Hematopoietic multipotent progenitor cell (in vitro differentiated cells): ENCODE results near the gene VAC14. TPM values are rescaled to one million over a fixed set of nuclear protein-coding genes. Genes with fewer than 3 reads are reported as not detected.

ENCODE experiments used
- DNase-seq, 3 donors: peaks; one replicate each; pipeline ENCODE4 v3.0.0-alpha.2; 2011 to 2015; ENCODE audit warnings: low read depth in 2 of 3, low spot score in 2 of 3
- total RNA-seq: library from RNA; depleted of rRNA; stranded (reverse); fragments of >200 nt; gene quantifications from one replicate; pipeline ENCODE4 v1.2.3, GENCODE V29; 2012

The VAC14 gene
- total RNA-seq, 1 donor, result 52.0 TPM

DNA sequence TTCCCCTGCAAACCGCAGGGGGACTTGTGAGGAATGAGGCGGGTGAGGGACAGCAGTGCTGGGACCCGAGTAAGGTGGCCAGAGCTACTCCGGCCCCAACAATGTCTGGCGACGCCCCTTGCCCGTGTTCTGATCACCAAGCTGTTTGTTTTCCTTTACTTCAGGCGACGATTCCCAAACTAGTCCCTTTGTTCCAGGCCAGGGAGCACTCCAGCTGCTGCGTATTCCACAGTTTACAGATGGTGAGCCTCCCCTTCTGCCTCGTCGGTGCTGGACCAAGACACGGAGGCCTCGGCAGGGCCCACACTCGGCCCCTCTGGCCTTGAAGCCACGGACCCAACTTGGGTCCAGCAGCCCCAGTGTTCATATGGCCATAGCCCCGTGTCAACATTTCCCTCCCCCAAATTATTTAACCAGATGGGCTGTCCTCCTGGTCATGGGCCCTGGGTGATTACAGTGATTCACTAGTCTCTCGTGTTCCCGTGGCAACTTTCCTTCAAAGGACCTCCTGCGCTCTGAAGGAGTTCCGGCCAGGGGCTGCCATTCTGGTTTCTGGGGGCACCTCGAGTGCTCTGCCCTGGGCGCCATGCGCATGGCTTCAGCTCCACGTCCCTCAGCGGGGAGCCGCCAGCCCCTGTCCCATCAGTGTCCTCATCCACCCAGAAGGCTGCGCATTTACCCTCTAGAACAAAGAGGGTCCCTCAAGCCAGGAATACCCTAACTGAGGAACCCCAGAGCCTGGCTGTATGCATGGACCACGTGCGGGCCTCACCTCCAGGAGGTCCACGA is 90.3 kb downstream of the VAC14 start:
- DNase-seq, result no peak

- no peak for DNase-seq
Measured at GRCh38 chr16:70709942-70710341, 91.0 kb downstream of the VAC14 start.

- no peak for DNase-seq
Measured at GRCh38 chr16:70709457-70709856, 91.5 kb downstream of the VAC14 start.

DNA sequence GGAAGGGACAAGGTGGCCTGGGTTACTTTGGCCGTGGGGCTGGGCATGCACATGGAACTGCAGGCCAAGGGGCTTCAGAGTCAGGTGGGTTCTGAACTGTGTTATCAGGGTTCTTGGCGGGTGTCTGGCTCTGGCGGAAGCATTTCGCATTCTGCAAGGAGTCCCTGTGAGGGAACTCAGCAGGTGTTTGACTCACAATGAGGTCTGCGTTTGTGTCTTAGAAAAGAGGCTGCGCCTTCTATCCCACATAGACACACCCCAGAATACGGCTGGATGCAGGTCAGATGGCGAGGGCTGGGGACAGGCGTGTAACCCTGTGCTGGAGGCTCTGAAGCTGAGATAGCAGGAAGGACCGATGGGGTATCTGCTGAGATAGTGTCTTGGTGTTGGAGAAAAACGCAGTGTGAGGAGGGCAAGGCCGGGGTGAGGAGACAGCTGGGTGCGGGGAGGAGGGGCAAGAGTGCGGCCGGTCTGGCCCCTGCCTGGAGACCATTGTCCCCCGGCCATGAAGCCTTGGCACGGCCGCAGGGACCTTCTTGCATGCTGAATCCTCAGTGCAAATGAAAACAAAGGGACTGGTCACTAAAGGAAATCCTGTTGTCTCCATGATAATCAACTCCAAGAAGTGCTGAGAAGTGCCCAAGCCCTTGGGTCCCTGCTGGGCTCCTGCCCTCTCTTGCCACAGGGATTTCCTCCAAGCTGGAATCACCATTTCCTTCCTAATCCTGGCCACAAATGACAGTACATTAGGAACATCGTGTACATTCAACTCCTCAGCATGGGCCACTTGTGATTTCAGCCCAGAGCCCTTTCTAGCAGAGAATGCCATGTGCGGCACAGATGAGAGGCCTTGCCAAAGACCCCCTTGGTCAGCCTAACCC is 92.4 kb downstream of the VAC14 start:
- no peak for DNase-seq

DNA sequence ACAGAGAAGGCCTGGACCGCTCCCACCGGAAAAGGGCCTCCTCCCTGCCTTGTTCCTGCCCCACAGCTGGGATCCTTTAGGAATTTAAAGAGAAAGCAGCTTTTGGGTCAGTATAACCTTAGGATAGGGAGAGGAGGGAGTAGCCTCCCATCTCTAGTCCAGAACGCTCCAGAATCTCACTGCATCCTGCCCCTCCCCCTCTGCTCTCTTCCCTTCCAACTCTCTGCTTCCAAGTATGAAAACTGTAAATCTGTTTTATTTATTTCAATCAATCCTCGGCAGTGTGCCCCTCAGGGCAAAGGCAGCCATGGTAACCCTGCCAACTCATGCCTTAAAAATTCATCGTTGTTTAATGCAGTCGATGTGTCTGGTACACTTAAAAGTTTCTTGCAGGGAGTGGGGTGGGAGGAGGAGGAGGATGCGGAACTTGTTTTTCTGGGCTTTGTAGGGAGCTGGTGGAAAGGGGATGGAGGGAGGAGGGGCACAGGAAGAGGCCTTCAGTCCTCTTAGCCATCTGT is 94.0 kb downstream of the VAC14 start:
- DNase-seq, result no peak

- DNase-seq, result no peak
Measured at GRCh38 chr16:70705056-70705455, 95.9 kb downstream of the VAC14 start.

- DNase-seq, result no peak
Measured at GRCh38 chr16:70704586-70704985, 96.4 kb downstream of the VAC14 start.

- DNase-seq, result no peak
Measured at GRCh38 chr16:70703835-70704381, 97.0 kb downstream of the VAC14 start.

- no peak for DNase-seq
Measured at GRCh38 chr16:70703041-70703834, 97.7 kb downstream of the VAC14 start.

- DNase-seq, result no peak
Measured at GRCh38 chr16:70702624-70703023, 98.3 kb downstream of the VAC14 start.

DNA sequence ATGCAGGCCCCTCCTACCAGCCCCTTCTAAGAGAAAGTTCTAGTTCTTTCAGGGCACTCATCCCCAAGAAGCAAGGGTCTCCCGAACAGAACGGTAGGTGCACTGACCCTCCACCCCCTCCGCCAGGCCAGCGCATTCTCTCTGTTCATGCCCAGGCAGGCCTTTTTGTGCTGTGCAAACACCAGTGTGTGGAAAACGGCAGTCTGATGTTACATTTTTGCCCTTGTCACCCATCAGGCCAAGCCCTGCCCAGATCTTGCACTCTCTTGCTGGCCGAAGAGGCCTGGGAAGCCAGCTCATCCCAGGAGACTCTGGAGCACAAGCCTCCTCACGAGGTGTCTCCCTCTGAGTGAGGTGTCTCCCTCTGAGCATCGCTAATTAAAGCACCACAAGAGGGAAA is 99.0 kb downstream of the VAC14 start:
- DNase-seq, result no peak

DNA sequence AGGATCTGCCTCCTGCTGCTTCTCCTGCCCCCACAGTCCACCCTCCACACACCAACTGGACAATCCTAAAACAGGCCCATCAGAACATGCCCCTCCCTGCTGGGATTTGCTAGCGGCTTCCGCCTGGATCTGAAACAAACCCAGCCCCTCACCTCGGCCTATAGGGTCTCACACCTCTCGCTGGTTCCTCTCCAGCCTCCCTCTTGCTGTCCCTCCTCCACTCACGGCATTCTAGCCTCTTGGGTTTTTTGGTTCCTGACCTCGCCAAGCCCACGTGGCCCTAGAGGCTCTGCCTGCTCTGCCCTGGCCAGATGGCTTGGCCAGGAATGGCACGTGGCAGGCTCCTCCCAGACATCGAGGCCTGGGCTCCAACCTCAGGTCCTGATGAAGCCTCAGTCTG is 99.4 kb downstream of the VAC14 start:
- DNase-seq, result no peak

- no peak for DNase-seq
Measured at GRCh38 chr16:70701036-70701435, 99.9 kb downstream of the VAC14 start.

GRCh38 chr16:70700101-70701020 is 100.6 kb downstream of the VAC14 start:
- DNase-seq, result peak in 1 of 3 donors; percentile 48

DNA sequence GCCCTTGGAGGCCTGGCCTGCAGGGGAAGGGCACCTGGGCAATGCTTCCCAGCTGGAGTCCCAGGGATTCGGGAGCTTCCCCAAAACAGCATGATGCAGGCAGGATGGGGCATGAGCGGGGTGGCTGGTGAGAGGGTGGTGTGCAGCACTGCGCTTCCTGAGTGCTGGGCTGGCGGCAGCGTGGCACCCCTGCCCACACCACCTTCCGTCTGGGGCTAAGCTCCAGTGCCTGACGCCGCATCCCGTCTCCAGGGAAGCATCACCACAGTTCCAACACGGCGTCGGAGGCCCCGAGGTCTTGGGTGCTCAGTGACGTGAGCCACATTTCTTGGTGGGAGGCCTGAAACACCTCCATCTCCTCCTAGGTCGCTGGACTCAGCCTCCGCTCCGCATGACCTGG is 101.3 kb downstream of the VAC14 start:
- no peak for DNase-seq

- no peak for DNase-seq
Measured at GRCh38 chr16:70698901-70699300, 102.1 kb downstream of the VAC14 start.

- DNase-seq, result no peak
Measured at GRCh38 chr16:70697594-70698170, 103.3 kb downstream of the VAC14 start.

DNA sequence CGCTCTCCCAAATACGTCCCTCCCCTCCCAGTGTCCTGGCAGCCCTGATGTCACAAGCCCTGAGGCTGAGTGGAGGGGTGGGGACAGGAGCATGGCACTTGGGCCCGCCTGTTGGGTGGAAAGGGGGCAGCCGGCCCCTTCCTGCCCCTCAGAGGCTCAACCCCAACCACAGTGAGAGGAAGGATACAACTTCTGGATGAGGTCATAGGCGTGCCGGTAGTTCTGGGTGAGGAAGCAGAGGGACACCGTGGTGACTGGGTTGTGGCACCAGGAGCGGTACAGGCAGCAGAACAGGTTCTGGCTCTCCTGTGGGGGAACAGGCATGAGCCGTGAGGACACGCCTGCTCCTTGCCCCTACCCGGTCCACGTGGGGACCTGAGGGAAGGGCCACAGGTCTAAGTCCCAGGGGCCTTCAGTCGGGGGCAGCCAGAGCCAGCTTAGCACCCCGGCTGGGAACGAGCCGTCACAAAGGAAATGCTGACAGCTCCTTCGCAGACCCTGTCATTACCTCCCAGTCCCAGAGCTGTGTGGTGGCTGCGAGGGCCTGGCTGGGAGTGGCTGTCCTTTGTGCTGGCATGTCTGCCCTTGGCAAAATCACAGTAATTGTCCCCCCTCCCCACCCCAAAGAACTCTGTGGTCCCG is 103.9 kb downstream of the VAC14 start:
- peak in 2 of 3 donors; percentile 85 to 95 for DNase-seq

GRCh38 chr16:70696355-70696754 is 104.6 kb downstream of the VAC14 start:
- DNase-seq, result no peak
